GM19025 (cell line): ENCODE results near the gene UPF2.
"Not testable (repeated sequence)": the region's sequence is repeated elsewhere in the genome, so short reads cannot be mapped to it uniquely, and the experiment has no call there.

ENCODE experiments used
- ATAC-seq: cut with Tn5 transposase; IDR thresholded peaks from one replicate; pipeline ENCODE4 v1.9.1; 2021; ENCODE audit warnings: mild to moderate bottlenecking, low read depth, moderate library complexity; ENCODE audit not compliant: unreplicated experiment

UPF2 gene

GRCh38 chr10:11910102-11910501 is 132.5 kb downstream of the UPF2 start:
- ATAC-seq = no peak

- ATAC-seq = no peak
These were observed 133.0 kb downstream of the UPF2 start for GRCh38 chr10:11909618-11910017.

GRCh38 chr10:11908991-11909390 is 133.6 kb downstream of the UPF2 start:
- ATAC-seq = no peak

- no peak for ATAC-seq
These were observed 134.1 kb downstream of the UPF2 start for GRCh38 chr10:11908536-11908935.

GRCh38 chr10:11907914-11908313 is 134.7 kb downstream of the UPF2 start:
- no peak for ATAC-seq

GRCh38 chr10:11906714-11907113 is 135.9 kb downstream of the UPF2 start:
- ATAC-seq = no peak

GRCh38 chr10:11902646-11903045 is 140.0 kb downstream of the UPF2 start:
- no peak for ATAC-seq

- ATAC-seq = no peak
These were observed 140.7 kb downstream of the UPF2 start for GRCh38 chr10:11901833-11902475.

GRCh38 chr10:11901454-11901832 is 141.2 kb downstream of the UPF2 start:
- no peak for ATAC-seq

- ATAC-seq = no peak
These were observed 141.6 kb downstream of the UPF2 start for GRCh38 chr10:11901036-11901301.

- ATAC-seq = no peak
These were observed 143.3 kb downstream of the UPF2 start for GRCh38 chr10:11899067-11899876.

GRCh38 chr10:11898372-11899066 is 144.1 kb downstream of the UPF2 start:
- no peak for ATAC-seq

GRCh38 chr10:11898033-11898371 is 144.6 kb downstream of the UPF2 start:
- no peak for ATAC-seq

- ATAC-seq = no peak
These were observed 145.9 kb downstream of the UPF2 start for GRCh38 chr10:11896549-11897200.

- no peak for ATAC-seq
These were observed 147.0 kb downstream of the UPF2 start for GRCh38 chr10:11895598-11895997.

GRCh38 chr10:11895108-11895466 is 147.5 kb downstream of the UPF2 start:
- no peak for ATAC-seq

GRCh38 chr10:11894381-11895107 is 148.1 kb downstream of the UPF2 start:
- ATAC-seq = no peak

- no peak for ATAC-seq
These were observed 148.8 kb downstream of the UPF2 start for GRCh38 chr10:11893749-11894278.

GRCh38 chr10:11891776-11892486 is 150.7 kb downstream of the UPF2 start:
- no peak for ATAC-seq

GRCh38 chr10:11889263-11889662 is 153.3 kb downstream of the UPF2 start:
- ATAC-seq = not testable (repeated sequence)
